SK-N-SH (cell line): ENCODE results near the gene NOCT. TPM values are rescaled to one million over a fixed set of nuclear protein-coding genes. Genes with fewer than 3 reads are reported as not detected.

Source experiments
- CTCF ChIA-PET: fragments of 300-600, 350-600 bp; formaldehyde crosslinking; extraction: SDS; loops from one replicate; lab custom pipeline; 2021; lab: Yijun Ruan, JAX
- POLR2A ChIA-PET: fragments of 350-600 bp; sonication (Branson Sonifier 250); formaldehyde crosslinking; extraction: SDS; loops from one replicate; lab custom pipeline; 2020; ENCODE audit warnings: antibody characterized with exemption, inconsistent platforms; lab: Yijun Ruan, JAX
- DNase-seq: peaks from one replicate; pipeline ENCODE4 v3.0.0; 2012
- H2AFZ ChIP-seq: fragments of 200-600 bp; sonication (generic); 2 replicates; pipeline ENCODE4 v1.8.1; 2016; ENCODE audit warnings: antibody characterized with exemption, mild to moderate bottlenecking, low read depth
- H3F3A ChIP-seq: fragments of 200-600 bp; sonication (generic); replicated peaks from 2 replicates; pipeline ENCODE3; 2016; ENCODE audit warnings: antibody characterized with exemption, mild to moderate bottlenecking; ENCODE audit not compliant: insufficient read depth
- H3K27ac ChIP-seq, 2 experiments: fragments of 200-500 bp in 1 of 2; fragments of 200-600 bp in 1 of 2; sonication (Bioruptor generic) in 1 of 2; sonication (generic), shearing (Covaris generic) in 1 of 2; 2 replicates each; pipeline versions ENCODE4 v1.5.1 to v1.6.1; 2014 to 2016; ENCODE audit warnings: low read depth in 2 of 2, inconsistent platforms in 1 of 2, low read length in 1 of 2, mild to moderate bottlenecking in 1 of 2, mixed read lengths in 1 of 2
- H3K27me3 ChIP-seq: fragments of 200-600 bp; sonication (generic), shearing (Covaris generic); 2 replicates; pipeline ENCODE4 v1.6.1; 2016; ENCODE audit warnings: mixed run types; ENCODE audit not compliant: insufficient read depth
- H3K36me3 ChIP-seq, 2 experiments: fragments of 200-500 bp in 1 of 2; fragments of 200-600 bp in 1 of 2; sonication (Bioruptor generic) in 1 of 2; sonication (generic) in 1 of 2; replicated peaks in 1 of 2; 2 replicates each; pipeline versions ENCODE3 to v1.5.1; 2014 to 2016; ENCODE audit warnings: low read length in 1 of 2, mild to moderate bottlenecking in 1 of 2; ENCODE audit not compliant: insufficient read depth in 2 of 2, control insufficient read depth in 1 of 2
- H3K4me1 ChIP-seq, 2 experiments: fragments of 200-500 bp in 1 of 2; fragments of 200-600 bp in 1 of 2; sonication (Bioruptor generic) in 1 of 2; sonication (generic), shearing (Covaris generic) in 1 of 2; 2 replicates each; pipeline versions ENCODE4 v1.5.1 to v1.6.1; 2014 to 2016; ENCODE audit warnings: low read depth in 1 of 2, low read length in 1 of 2, mixed run types in 1 of 2; ENCODE audit not compliant: insufficient read depth in 2 of 2, control insufficient read depth in 1 of 2
- H3K4me2 ChIP-seq: fragments of 200-600 bp; sonication (generic), shearing (Covaris generic); 2 replicates; pipeline ENCODE4 v1.6.1; 2017; ENCODE audit warnings: mixed run types
- H3K4me3 ChIP-seq, 2 experiments: fragments of 200-500 bp in 1 of 2; fragments of 200-600 bp in 1 of 2; sonication (Bioruptor generic) in 1 of 2; sonication (generic), shearing (Covaris generic) in 1 of 2; 2 replicates each; pipeline versions ENCODE4 v1.5.1 to v1.8.1; 2014 to 2016; ENCODE audit warnings: low read depth in 2 of 2, inconsistent platforms in 1 of 2, low read length in 1 of 2, mild to moderate bottlenecking in 1 of 2, mixed read lengths in 1 of 2, moderate library complexity in 1 of 2
- H3K79me2 ChIP-seq: fragments of 200-600 bp; sonication (generic); 2 replicates; pipeline ENCODE4 v1.8.1; 2017; ENCODE audit warnings: mild to moderate bottlenecking; ENCODE audit not compliant: insufficient read depth
- H3K9ac ChIP-seq: fragments of 200-600 bp; sonication (generic); 2 replicates; pipeline ENCODE4 v1.6.1; 2017; ENCODE audit warnings: mixed run types
- H3K9me2 ChIP-seq: fragments of 200-600 bp; sonication (generic); 2 replicates; pipeline ENCODE4 v1.6.1; 2017; ENCODE audit warnings: mixed run types
- H3K9me3 ChIP-seq: fragments of 200-600 bp; sonication (generic); 2 replicates; pipeline ENCODE4 v1.6.1; 2017; ENCODE audit warnings: mixed run types, mild to moderate bottlenecking, moderate library complexity
- H4K20me1 ChIP-seq: fragments of 200-600 bp; sonication (generic); 2 replicates; pipeline ENCODE4 v1.6.1; 2017; ENCODE audit warnings: mild to moderate bottlenecking, mixed run types; ENCODE audit not compliant: insufficient read depth
- ELF1 ChIP-seq: IDR thresholded peaks from 2 replicates; pipeline ENCODE4 v1.4.0; 2012
- EZH2phosphoT487 ChIP-seq: fragments of 200-600 bp; sonication (generic); IDR thresholded peaks from 2 replicates; pipeline ENCODE4 v1.6.1; 2017; ENCODE audit warnings: low read depth, mixed run types, mild to moderate bottlenecking, antibody characterized with exemption, moderate library complexity, borderline replicate concordance
- FOSL2 ChIP-seq: IDR thresholded peaks from 2 replicates; pipeline ENCODE4 v1.4.0; 2012; ENCODE audit warnings: low read depth, mild to moderate bottlenecking, moderate library complexity, borderline replicate concordance
- FOXM1 ChIP-seq: IDR thresholded peaks from 2 replicates; pipeline ENCODE4 v1.4.0; 2012; ENCODE audit warnings: low read depth, mild to moderate bottlenecking
- JUND ChIP-seq: IDR thresholded peaks from 2 replicates; pipeline ENCODE4 v1.4.0; 2012
- MAX ChIP-seq: IDR thresholded peaks from 2 replicates; pipeline ENCODE4 v1.4.0; 2012; ENCODE audit warnings: low read depth
- MEF2A ChIP-seq: IDR thresholded peaks from 2 replicates; pipeline ENCODE4 v1.4.0; 2012; ENCODE audit warnings: low read depth, borderline replicate concordance
- MXI1 ChIP-seq: IDR thresholded peaks from 2 replicates; pipeline ENCODE4 v1.6.1; 2012; ENCODE audit warnings: mild to moderate bottlenecking, low read depth, low read length, improper control_type of control experiment
- POLR2AphosphoS5 ChIP-seq: IDR thresholded peaks from 2 replicates; pipeline ENCODE4 v1.6.1; 2012; ENCODE audit warnings: low read depth, low read length
- RCOR1 ChIP-seq: fragments of 150-350 bp; IDR thresholded peaks from 2 replicates; pipeline ENCODE4 v1.6.1; 2017; ENCODE audit warnings: antibody characterized with exemption, low read length
- SIN3A ChIP-seq: IDR thresholded peaks from 2 replicates; pipeline ENCODE4 v1.6.1; 2012; ENCODE audit warnings: low read depth, mild to moderate bottlenecking, low read length, moderate library complexity, borderline replicate concordance
- USF1 ChIP-seq: IDR thresholded peaks from 2 replicates; pipeline ENCODE4 v1.4.0; 2012; ENCODE audit warnings: low read depth, borderline replicate concordance
- YY1 ChIP-seq: IDR thresholded peaks from 2 replicates; pipeline ENCODE4 v1.4.0; 2012; ENCODE audit warnings: low read depth, mild to moderate bottlenecking
- ZBTB33 ChIP-seq: IDR thresholded peaks from 2 replicates; pipeline ENCODE4 v1.4.0; 2012; ENCODE audit warnings: low read depth, borderline replicate concordance
- WGBS: methylation state at CpG from one replicate; pipeline ENCODE4 v1.1.6; 2017; ENCODE audit warnings: low lambda C conversion rate; 5-methylcytosine and 5-hydroxymethylcytosine counted together
- polyA plus RNA-seq, 3 experiments: library from polyadenylated mRNA; depleted of rRNA; stranded (reverse); fragments of >200 nt; gene quantifications; 2 replicates each; pipeline ENCODE4 v1.2.3, GENCODE V29; 2012
- TF ChIP-seq, protein P1 (sequence below): IDR thresholded peaks from 2 replicates; pipeline ENCODE4; 2012
- TF ChIP-seq, protein P2 (sequence below): fragments of 200-600 bp; sonication (generic); IDR thresholded peaks from 2 replicates; pipeline ENCODE4 v1.6.1; 2017; ENCODE audit warnings: antibody characterized with exemption, mild to moderate bottlenecking, moderate library complexity

The NOCT gene
- polyA plus RNA-seq, 1 of the 3 experiments (the other 2 are of a cell fraction), result 3.8 TPM

DNA sequence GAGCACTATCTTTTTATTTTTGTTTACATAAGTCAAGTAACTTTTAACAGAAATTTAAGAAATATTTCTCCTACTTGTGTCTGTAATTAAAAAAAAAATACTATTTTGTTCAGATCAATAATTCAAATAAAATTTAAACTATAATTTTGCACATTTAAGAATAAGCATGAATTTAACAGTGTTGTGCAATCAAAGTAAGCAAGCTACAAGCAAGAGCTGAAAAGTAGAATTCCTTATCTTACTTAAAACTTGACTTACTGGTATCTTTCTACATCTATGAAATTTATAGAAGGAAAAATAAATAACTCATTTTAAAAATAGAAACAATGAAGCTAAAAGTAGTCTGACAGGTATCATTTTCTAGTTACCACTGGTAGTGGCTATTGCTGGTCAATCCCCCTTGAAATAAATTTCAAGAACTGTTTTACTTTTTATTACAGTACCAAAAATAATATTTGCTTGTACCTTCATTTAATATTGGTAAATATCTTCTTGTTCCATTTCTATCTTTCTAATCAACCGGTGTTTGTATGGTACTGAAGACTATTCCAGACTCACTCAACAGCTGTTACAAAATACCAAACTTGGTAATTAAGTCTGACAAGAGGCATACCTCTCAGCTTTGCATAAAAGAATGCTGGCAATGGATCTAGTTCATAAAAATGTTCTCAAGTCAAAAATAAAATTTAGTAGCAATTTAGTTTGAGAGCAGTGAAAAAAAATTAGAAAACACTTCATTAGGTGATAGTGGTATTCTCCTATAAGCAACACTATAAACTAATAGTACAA lies 62.2 kb downstream of the NOCT start:
- no peak overlapping the region for H2AFZ ChIP-seq
- H3K4me1 ChIP-seq, result peaks cover 9 to 13% of the 10 kb centered on the region in 2 experiments; a peak in 2 of 4 replicates
- no peaks in the 10 kb centered on the region for H3K27me3 ChIP-seq
- H3K4me2 ChIP-seq, result no peak overlapping the region
- no peaks in the 10 kb centered on the region for H3K9me3 ChIP-seq
- POLR2A ChIA-PET, result interaction anchor here (0.8 kb wide), 1 partner anchor 223 kb away, joined by 3 read pairs; the partner anchor contains the start of gene NAA15
- no peak for DNase-seq
- CTCF ChIA-PET, result interaction anchor here (0.9 to 10.5 kb wide), 5 partner anchors 14 to 90 kb away, joined by 3 to 74 read pairs (median 4); no protein-coding TSS in a partner anchor
- TF ChIP-seq FOXM1 (no peak), ZBTB33 (no peak)
- TF ChIP-seq, protein P1, sequence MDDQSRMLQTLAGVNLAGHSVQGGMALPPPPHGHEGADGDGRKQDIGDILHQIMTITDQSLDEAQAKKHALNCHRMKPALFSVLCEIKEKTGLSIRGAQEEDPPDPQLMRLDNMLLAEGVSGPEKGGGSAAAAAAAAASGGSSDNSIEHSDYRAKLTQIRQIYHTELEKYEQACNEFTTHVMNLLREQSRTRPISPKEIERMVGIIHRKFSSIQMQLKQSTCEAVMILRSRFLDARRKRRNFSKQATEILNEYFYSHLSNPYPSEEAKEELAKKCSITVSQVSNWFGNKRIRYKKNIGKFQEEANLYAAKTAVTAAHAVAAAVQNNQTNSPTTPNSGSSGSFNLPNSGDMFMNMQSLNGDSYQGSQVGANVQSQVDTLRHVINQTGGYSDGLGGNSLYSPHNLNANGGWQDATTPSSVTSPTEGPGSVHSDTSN, result peak; percentile 20; the same call in 1 of the 2 replicates
- peaks cover 100% of the 10 kb centered on the region for H3K79me2 ChIP-seq
- peaks cover 85% of the 10 kb centered on the region for H4K20me1 ChIP-seq
- H3F3A ChIP-seq, result peaks cover 4% of the 10 kb centered on the region
- H3K36me3 ChIP-seq, result peaks cover 9 to 21% of the 10 kb centered on the region in 2 experiments
- 46% methylated on average over 1 of the region's 1 CpG for WGBS
- H3K4me3 ChIP-seq, result no peak overlapping the region
- peak overlapping the region in 1 of 2 experiments; percentile 34; a peak in 1 of 4 replicates for H3K27ac ChIP-seq
- H3K9me2 ChIP-seq, result no peaks in the 10 kb centered on the region
- no peak overlapping the region for H3K9ac ChIP-seq

DNA sequence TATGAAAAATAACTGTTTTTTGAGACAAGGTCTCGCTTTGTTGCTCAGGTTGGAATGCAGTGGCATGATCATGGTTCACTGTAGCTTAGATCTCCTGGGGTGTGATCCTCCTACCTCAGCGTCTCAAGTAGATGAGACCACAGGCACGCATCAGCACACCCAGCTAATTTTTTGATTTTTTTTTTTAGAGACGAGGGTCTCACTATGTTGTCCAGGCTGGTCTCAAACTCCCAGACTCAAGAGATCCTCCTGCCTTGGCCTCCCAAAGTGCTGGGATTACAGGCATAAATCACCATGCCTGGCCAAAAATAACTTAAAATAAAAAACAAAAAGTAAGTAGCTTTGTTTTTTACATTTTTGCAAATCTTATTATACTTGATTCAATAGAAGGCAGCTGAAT lies 63.3 kb downstream of the NOCT start:
- H4K20me1 ChIP-seq, result peaks cover 82% of the 10 kb centered on the region
- WGBS, result 94% methylated on average over 4 of the region's 4 CpGs
- TF ChIP-seq POLR2AphosphoS5, result no peak
- TF ChIP-seq ZBTB33, result no peak
- TF ChIP-seq EZH2phosphoT487, result no peak
- no peak for TF ChIP-seq MXI1
- no peak for TF ChIP-seq YY1
- no peak for TF ChIP-seq MEF2A
- TF ChIP-seq SIN3A, result no peak
- TF ChIP-seq FOXM1, result no peak
- TF ChIP-seq RCOR1, result no peak
- no peak for TF ChIP-seq FOSL2
- TF ChIP-seq, protein P2, sequence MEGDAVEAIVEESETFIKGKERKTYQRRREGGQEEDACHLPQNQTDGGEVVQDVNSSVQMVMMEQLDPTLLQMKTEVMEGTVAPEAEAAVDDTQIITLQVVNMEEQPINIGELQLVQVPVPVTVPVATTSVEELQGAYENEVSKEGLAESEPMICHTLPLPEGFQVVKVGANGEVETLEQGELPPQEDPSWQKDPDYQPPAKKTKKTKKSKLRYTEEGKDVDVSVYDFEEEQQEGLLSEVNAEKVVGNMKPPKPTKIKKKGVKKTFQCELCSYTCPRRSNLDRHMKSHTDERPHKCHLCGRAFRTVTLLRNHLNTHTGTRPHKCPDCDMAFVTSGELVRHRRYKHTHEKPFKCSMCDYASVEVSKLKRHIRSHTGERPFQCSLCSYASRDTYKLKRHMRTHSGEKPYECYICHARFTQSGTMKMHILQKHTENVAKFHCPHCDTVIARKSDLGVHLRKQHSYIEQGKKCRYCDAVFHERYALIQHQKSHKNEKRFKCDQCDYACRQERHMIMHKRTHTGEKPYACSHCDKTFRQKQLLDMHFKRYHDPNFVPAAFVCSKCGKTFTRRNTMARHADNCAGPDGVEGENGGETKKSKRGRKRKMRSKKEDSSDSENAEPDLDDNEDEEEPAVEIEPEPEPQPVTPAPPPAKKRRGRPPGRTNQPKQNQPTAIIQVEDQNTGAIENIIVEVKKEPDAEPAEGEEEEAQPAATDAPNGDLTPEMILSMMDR, result no peak
- TF ChIP-seq ELF1, result no peak
- TF ChIP-seq MAX, result no peak
- no peak for TF ChIP-seq USF1
- TF ChIP-seq JUND, result no peak

More for the DNA sequence above, 63.3 kb downstream of the NOCT start:
- H3K9me3 ChIP-seq, result no peaks in the 10 kb centered on the region
- H3K4me2 ChIP-seq, result no peak overlapping the region
- peaks cover 3 to 13% of the 10 kb centered on the region in 2 experiments for H3K36me3 ChIP-seq
- no peak overlapping the region for H2AFZ ChIP-seq
- peaks cover 11% of the 10 kb centered on the region for H3F3A ChIP-seq
- peaks cover 93% of the 10 kb centered on the region for H3K79me2 ChIP-seq
- H3K27ac ChIP-seq, result no peak overlapping the region
- ChIA-PET POLR2A (no interaction called here), CTCF (interaction anchor here (1.1 to 10.5 kb wide), 6 partner anchors 15 to 217 kb away, joined by 3 to 74 read pairs (median 4); no protein-coding TSS in a partner anchor)
- peaks cover 9 to 13% of the 10 kb centered on the region in 2 experiments; a peak in 2 of 4 replicates for H3K4me1 ChIP-seq
- no peaks in the 10 kb centered on the region for H3K9me2 ChIP-seq
- no peak overlapping the region for H3K4me3 ChIP-seq
- no peak overlapping the region for H3K9ac ChIP-seq
- DNase-seq, result no peak
- no peaks in the 10 kb centered on the region for H3K27me3 ChIP-seq
